Thyroid gland (tissue), 4 donors: ENCODE measurements around the gene CAPRIN2. TPM values are rescaled to one million over a fixed set of nuclear protein-coding genes. Genes with fewer than 3 reads are reported as not detected.

ENCODE experiments used
- DNase-seq, 2 donors: peaks; one replicate each; pipeline ENCODE4 v3.0.0-alpha.2; 2019
- H3K27ac ChIP-seq, 3 donors: fragments of 200-600 bp; sonication (generic); 1 replicate in 2 of 3; 2 replicates in 1 of 3; pipeline ENCODE4 v1.5.1; 2016 to 2019; ENCODE audit warnings: mild to moderate bottlenecking in 1 of 3, moderate library complexity in 1 of 3
- H3K27me3 ChIP-seq: fragments of 200-600 bp; sonication (generic); one replicate; pipeline ENCODE4 v1.5.1; 2019
- H3K36me3 ChIP-seq, 2 donors: fragments of 200-600 bp; sonication (generic); one replicate each; pipeline ENCODE4 v1.5.1; 2016 to 2019
- H3K4me1 ChIP-seq, 2 donors: fragments of 200-600 bp; sonication (generic); one replicate each; pipeline ENCODE4 v1.5.1; 2017 to 2019
- H3K4me3 ChIP-seq, 3 donors: fragments of 200-600 bp; sonication (generic); replicated peaks in 1 of 3; 1 replicate in 2 of 3; 2 replicates in 1 of 3; pipeline ENCODE4 v1.5.1; 2016; ENCODE audit warnings: mild to moderate bottlenecking in 1 of 3
- H3K9me3 ChIP-seq: fragments of 200-600 bp; sonication (generic); one replicate; pipeline ENCODE4 v1.5.1; 2017
- POLR2A ChIP-seq, 2 donors: fragments of 450-650 bp; IDR thresholded peaks; one replicate each; pipeline ENCODE4 v1.6.1; 2017; ENCODE audit warnings: antibody characterized with exemption in 2 of 2, mild to moderate bottlenecking in 2 of 2, moderate library complexity in 1 of 2
- WGBS, 2 donors: methylation state at CpG; one replicate each; pipeline ENCODE4 v1.1.5; 2017; 5-methylcytosine and 5-hydroxymethylcytosine counted together
- intact Hi-C: fragments of 100-400 bp; cut with DNase I; formaldehyde crosslinking; loops from one replicate; pipeline ENCODE4 v1.15.1; 2023
- total RNA-seq, 4 donors: library from RNA; depleted of rRNA; stranded (reverse); fragments of >200 nt; gene quantifications; one replicate each; pipeline ENCODE4 v1.2.3, GENCODE V29; 2016
- TF ChIP-seq, protein P1 (sequence below), 6 experiments: fragments of 200-600 bp in 3 of 6; fragments of 450-650 bp in 3 of 6; sonication (generic) in 3 of 6; IDR thresholded peaks; one replicate each; pipeline ENCODE4 v1.5.1; 2016 to 2019; ENCODE audit warnings: antibody characterized with exemption in 6 of 6, mild to moderate bottlenecking in 2 of 6, inconsistent platforms in 1 of 6, moderate library complexity in 1 of 6

Gene CAPRIN2
- total RNA-seq, 4 donors from 2014 or later: 32.3 to 96.3 (median 43.8) TPM

- Histone ChIP-seq H3K36me3 (no peaks in the 10 kb centered on the region), H3K27ac (no peak overlapping the region), H3K9me3 (no peaks in the 10 kb centered on the region), H3K4me1 (no peaks in the 10 kb centered on the region), H3K27me3 (no peaks in the 10 kb centered on the region), H3K4me3 (no peak overlapping the region)
- no peak for DNase-seq
- TF ChIP-seq, protein P1, sequence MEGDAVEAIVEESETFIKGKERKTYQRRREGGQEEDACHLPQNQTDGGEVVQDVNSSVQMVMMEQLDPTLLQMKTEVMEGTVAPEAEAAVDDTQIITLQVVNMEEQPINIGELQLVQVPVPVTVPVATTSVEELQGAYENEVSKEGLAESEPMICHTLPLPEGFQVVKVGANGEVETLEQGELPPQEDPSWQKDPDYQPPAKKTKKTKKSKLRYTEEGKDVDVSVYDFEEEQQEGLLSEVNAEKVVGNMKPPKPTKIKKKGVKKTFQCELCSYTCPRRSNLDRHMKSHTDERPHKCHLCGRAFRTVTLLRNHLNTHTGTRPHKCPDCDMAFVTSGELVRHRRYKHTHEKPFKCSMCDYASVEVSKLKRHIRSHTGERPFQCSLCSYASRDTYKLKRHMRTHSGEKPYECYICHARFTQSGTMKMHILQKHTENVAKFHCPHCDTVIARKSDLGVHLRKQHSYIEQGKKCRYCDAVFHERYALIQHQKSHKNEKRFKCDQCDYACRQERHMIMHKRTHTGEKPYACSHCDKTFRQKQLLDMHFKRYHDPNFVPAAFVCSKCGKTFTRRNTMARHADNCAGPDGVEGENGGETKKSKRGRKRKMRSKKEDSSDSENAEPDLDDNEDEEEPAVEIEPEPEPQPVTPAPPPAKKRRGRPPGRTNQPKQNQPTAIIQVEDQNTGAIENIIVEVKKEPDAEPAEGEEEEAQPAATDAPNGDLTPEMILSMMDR (IDR thresholded peaks at IDR 0.05): no peak
- TF ChIP-seq POLR2A (IDR thresholded peaks at IDR 0.05): no peak
- WGBS, 2 donors: 84 to 87% methylated on average over 2 of the region's 2 CpGs
- intact Hi-C loops: no loop called here
Observed at GRCh38 chr12:30764251-30764650, 9.5 kb upstream of the CAPRIN2 start.

DNA sequence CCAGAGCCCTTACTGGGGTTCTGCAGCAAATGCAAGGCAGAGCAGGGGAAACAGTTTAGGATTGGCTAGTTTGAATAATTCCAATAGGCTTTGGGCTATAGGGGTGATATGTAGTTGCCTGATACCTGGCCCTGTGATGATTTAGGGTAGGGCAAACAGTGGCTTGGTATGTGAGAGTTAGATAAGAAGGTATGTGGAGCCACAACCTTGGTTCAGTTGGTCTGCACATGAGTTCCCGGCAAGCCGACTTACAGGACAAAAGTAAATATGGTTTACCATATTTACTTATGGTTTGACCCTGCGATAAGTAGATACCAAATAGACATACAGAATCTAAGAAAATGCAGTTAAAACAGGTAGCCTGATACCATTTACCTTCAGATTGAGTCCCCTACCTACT, 8.3 kb upstream of the CAPRIN2 start:
- Histone ChIP-seq H3K36me3 (no peaks in the 10 kb centered on the region), H3K4me1 (no peaks in the 10 kb centered on the region), H3K27ac (no peak overlapping the region), H3K27me3 (no peaks in the 10 kb centered on the region), H3K4me3 (no peak overlapping the region), H3K9me3 (no peaks in the 10 kb centered on the region)
- WGBS, 2 donors: 95 to 100% methylated on average over 3 of the region's 3 CpGs
- intact Hi-C loops: no loop called here
- TF ChIP-seq, protein P1 (IDR thresholded peaks at IDR 0.05): no peak
- TF ChIP-seq POLR2A (IDR thresholded peaks at IDR 0.05): no peak
- no peak for DNase-seq

- intact Hi-C loops: no loop called here
- H3K27me3 ChIP-seq: no peaks in the 10 kb centered on the region
- no peaks in the 10 kb centered on the region for H3K9me3 ChIP-seq
- H3K4me3 ChIP-seq: no peak overlapping the region
- H3K27ac ChIP-seq: no peak overlapping the region
- H3K36me3 ChIP-seq: no peaks in the 10 kb centered on the region
- WGBS, 2 donors: 96 to 98% methylated on average over 2 of the region's 2 CpGs
- no peak for DNase-seq
- H3K4me1 ChIP-seq: no peaks in the 10 kb centered on the region
- TF ChIP-seq, protein P1 (IDR thresholded peaks at IDR 0.05): no peak
- no peak for TF ChIP-seq POLR2A (IDR thresholded peaks at IDR 0.05)
Observed at GRCh38 chr12:30761730-30762129, 7.0 kb upstream of the CAPRIN2 start.

- no peaks in the 10 kb centered on the region for H3K9me3 ChIP-seq
- WGBS, 2 donors: 86 to 89% methylated on average over 4 of the region's 4 CpGs
- intact Hi-C loops: loop anchor here (10.0 kb wide), 1 partner anchor 63 kb away; the partner anchor contains the start of gene IPO8
- H3K4me3 ChIP-seq: no peak overlapping the region
- H3K27me3 ChIP-seq: no peaks in the 10 kb centered on the region
- no peak overlapping the region for H3K27ac ChIP-seq
- no peak for DNase-seq
- peaks cover 8 to 9% of the 10 kb centered on the region in 2 donors for H3K4me1 ChIP-seq
- TF ChIP-seq POLR2A (IDR thresholded peaks at IDR 0.05): no peak
- TF ChIP-seq, protein P1 (IDR thresholded peaks at IDR 0.05): no peak
- no peaks in the 10 kb centered on the region for H3K36me3 ChIP-seq
Observed at GRCh38 chr12:30757316-30757715, 2.6 kb upstream of the CAPRIN2 start.

DNA sequence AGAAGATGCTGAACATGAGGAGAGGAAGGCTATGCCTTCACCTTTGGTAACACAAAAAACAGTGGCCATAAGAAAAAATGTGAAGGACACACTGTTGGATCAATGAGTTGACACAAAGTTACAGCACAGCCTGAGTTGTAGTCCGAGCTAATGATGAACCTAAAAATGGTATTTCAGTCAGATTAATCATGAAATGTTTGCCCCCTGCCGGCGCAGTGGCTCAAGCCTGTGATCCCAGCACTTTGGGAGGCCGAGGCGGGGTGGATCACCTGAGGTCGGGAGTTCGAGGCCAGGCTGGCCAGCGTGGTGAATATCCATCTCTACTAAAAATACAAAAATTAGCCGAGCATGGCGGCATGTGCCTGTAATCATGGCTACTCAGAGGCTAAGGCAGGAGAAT, 1.3 kb upstream of the CAPRIN2 start:
- Histone ChIP-seq H3K9me3 (no peaks in the 10 kb centered on the region), H3K36me3 (no peaks in the 10 kb centered on the region), H3K4me1 (peaks cover 8 to 9% of the 10 kb centered on the region in 2 donors), H3K27ac (no peak overlapping the region), H3K27me3 (no peaks in the 10 kb centered on the region), H3K4me3 (no peak overlapping the region)
- no peak for DNase-seq
- TF ChIP-seq, protein P1 (IDR thresholded peaks at IDR 0.05): no peak
- no peak for TF ChIP-seq POLR2A (IDR thresholded peaks at IDR 0.05)
- intact Hi-C loops: loop anchor here (10.0 kb wide), 1 partner anchor 61 kb away; the partner anchor contains the start of gene IPO8
- WGBS, 2 donors: 90 to 91% methylated on average over 10 of the region's 10 CpGs
